ENCODE measurements around the gene PPP1R37.
A peak's percentile ranks its signal among the peaks of the same experiment; 100 is the strongest.

PPP1R37 gene

DNA sequence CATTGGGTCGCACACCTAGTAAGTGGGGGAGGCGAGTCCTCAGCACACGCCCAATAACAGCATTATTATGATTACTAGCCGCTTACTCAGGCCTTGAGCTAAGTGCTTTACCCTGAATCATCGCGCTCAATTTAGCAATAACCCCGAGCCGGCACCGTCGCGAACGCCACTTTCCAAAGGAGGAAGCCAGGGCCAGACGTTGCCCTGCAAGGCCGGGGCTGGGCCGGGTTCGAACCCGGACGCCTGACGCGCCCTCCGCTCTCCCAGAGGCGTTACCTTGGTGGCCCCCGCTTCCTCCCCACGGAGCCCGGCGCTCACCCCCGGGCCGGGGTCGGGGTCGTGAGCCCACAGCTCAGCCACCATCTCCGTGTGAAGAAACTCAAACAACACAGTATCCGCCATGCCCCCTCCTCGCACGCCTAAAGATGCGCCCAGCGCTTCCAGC, 84.9 kb downstream of the PPP1R37 start, which contains the start of gene TRAPPC6A (continued):
- TF ChIP-seq ZNF274 (IDR thresholded peaks at IDR 0.05; ENCODE audit: low read length) (no peak), ZNF274 (tag by site-specific recombination; IDR thresholded peaks at IDR 0.05; ENCODE audit: borderline replicate concordance) (no peak), ZNF10 (tag by site-specific recombination; IDR thresholded peaks at IDR 0.05) (peak; percentile 67; the same call in 1 of the 2 replicates), SCRT2 (tag by site-specific recombination; IDR thresholded peaks at IDR 0.05) (no peak), ZNF660 (tag by site-specific recombination; IDR thresholded peaks at IDR 0.05) (peak; percentile 95), GLI2 (tag by site-specific recombination; IDR thresholded peaks at IDR 0.05; ENCODE audit: borderline replicate concordance, low read depth) (no peak), ZNF585B (tag by site-specific recombination; IDR thresholded peaks at IDR 0.05) (no peak), ZNF140 (tag by site-specific recombination; IDR thresholded peaks at IDR 0.05) (no peak), BCL11B (tag by site-specific recombination; IDR thresholded peaks at IDR 0.05; ENCODE audit: low read depth) (no peak), ZBTB8A (tag by site-specific recombination; IDR thresholded peaks at IDR 0.05) (0 out of 2 replicates have a peak, but pooled peaks have one; percentile 42), EGR2 (tag by site-specific recombination; IDR thresholded peaks at IDR 0.05; ENCODE audit: low read depth) (no peak), ZNF830 (tag by site-specific recombination; IDR thresholded peaks at IDR 0.05; ENCODE audit: low read depth) (no peak), ZNF157 (tag by site-specific recombination; IDR thresholded peaks at IDR 0.05) (no peak), TCF7L2 (IDR thresholded peaks at IDR 0.05; ENCODE audit: borderline replicate concordance, low read depth, low read length) (no peak), YY1 (tag by site-specific recombination; IDR thresholded peaks at IDR 0.05) (peak; percentile 64; the same call in 1 of the 2 replicates), FEZF1 (tag by site-specific recombination; IDR thresholded peaks at IDR 0.05) (no peak), ZNF174 (tag by site-specific recombination; IDR thresholded peaks at IDR 0.05) (no peak), ZNF239 (tag by site-specific recombination; IDR thresholded peaks at IDR 0.05) (no peak), ZBTB17 (tag by site-specific recombination; IDR thresholded peaks at IDR 0.05) (peak; percentile 60), SP2 (tag by site-specific recombination; IDR thresholded peaks at IDR 0.05) (no peak), KLF1 (tag by site-specific recombination; IDR thresholded peaks at IDR 0.05) (no peak), ZNF266 (tag by site-specific recombination; IDR thresholded peaks at IDR 0.05; ENCODE audit: low read depth) (no peak), ZNF776 (tag by site-specific recombination; IDR thresholded peaks at IDR 0.05; ENCODE audit: borderline replicate concordance) (no peak), ZNF473 (tag by site-specific recombination; IDR thresholded peaks at IDR 0.05) (no peak), ZNF426 (tag by site-specific recombination; IDR thresholded peaks at IDR 0.05) (no peak), ZNF175 (tag by site-specific recombination; IDR thresholded peaks at IDR 0.05) (no peak)
- TF ChIP-seq, protein P1, sequence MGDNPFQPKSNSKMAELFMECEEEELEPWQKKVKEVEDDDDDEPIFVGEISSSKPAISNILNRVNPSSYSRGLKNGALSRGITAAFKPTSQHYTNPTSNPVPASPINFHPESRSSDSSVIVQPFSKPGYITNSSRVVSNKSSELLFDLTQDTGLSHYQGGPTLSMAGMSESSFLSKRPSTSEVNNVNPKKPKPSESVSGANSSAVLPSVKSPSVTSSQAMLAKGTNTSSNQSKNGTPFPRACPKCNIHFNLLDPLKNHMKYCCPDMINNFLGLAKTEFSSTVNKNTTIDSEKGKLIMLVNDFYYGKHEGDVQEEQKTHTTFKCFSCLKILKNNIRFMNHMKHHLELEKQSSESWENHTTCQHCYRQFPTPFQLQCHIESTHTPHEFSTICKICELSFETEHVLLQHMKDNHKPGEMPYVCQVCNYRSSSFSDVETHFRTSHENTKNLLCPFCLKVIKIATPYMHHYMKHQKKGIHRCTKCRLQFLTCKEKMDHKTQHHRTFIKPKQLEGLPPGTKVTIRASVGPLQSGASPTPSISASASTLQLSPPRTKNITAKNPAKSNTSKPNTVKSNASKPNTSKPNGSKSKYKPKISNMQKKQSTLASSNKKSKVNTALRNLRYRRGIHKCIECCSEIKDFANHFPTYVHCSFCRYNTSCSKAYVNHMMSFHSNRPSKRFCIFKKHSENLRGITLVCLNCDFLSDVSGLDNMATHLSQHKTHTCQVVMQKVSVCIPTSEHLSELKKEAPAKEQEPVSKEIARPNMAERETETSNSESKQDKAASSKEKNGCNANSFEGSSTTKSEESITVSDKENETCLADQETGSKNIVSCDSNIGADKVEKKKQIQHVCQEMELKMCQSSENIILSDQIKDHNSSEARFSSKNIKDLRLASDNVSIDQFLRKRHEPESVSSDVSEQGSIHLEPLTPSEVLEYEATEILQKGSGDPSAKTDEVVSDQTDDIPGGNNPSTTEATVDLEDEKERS (tag by site-specific recombination; IDR thresholded peaks at IDR 0.05), result no peak
- TF ChIP-seq, protein P2, sequence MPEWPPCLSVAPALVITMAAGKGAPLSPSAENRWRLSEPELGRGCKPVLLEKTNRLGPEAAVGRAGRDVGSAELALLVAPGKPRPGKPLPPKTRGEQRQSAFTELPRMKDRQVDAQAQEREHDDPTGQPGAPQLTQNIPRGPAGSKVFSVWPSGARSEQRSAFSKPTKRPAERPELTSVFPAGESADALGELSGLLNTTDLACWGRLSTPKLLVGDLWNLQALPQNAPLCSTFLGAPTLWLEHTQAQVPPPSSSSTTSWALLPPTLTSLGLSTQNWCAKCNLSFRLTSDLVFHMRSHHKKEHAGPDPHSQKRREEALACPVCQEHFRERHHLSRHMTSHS (tag by site-specific recombination; IDR thresholded peaks at IDR 0.05), result no peak
- TF ChIP-seq, protein P3, sequence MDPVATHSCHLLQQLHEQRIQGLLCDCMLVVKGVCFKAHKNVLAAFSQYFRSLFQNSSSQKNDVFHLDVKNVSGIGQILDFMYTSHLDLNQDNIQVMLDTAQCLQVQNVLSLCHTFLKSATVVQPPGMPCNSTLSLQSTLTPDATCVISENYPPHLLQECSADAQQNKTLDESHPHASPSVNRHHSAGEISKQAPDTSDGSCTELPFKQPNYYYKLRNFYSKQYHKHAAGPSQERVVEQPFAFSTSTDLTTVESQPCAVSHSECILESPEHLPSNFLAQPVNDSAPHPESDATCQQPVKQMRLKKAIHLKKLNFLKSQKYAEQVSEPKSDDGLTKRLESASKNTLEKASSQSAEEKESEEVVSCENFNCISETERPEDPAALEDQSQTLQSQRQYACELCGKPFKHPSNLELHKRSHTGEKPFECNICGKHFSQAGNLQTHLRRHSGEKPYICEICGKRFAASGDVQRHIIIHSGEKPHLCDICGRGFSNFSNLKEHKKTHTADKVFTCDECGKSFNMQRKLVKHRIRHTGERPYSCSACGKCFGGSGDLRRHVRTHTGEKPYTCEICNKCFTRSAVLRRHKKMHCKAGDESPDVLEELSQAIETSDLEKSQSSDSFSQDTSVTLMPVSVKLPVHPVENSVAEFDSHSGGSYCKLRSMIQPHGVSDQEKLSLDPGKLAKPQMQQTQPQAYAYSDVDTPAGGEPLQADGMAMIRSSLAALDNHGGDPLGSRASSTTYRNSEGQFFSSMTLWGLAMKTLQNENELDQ (tag by site-specific recombination; IDR thresholded peaks at IDR 0.05; ENCODE audit: low read depth), result no peak
- TF ChIP-seq, protein P4, sequence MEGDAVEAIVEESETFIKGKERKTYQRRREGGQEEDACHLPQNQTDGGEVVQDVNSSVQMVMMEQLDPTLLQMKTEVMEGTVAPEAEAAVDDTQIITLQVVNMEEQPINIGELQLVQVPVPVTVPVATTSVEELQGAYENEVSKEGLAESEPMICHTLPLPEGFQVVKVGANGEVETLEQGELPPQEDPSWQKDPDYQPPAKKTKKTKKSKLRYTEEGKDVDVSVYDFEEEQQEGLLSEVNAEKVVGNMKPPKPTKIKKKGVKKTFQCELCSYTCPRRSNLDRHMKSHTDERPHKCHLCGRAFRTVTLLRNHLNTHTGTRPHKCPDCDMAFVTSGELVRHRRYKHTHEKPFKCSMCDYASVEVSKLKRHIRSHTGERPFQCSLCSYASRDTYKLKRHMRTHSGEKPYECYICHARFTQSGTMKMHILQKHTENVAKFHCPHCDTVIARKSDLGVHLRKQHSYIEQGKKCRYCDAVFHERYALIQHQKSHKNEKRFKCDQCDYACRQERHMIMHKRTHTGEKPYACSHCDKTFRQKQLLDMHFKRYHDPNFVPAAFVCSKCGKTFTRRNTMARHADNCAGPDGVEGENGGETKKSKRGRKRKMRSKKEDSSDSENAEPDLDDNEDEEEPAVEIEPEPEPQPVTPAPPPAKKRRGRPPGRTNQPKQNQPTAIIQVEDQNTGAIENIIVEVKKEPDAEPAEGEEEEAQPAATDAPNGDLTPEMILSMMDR (tag by site-specific recombination; IDR thresholded peaks at IDR 0.05), result no peak
- TF ChIP-seq, protein P5, sequence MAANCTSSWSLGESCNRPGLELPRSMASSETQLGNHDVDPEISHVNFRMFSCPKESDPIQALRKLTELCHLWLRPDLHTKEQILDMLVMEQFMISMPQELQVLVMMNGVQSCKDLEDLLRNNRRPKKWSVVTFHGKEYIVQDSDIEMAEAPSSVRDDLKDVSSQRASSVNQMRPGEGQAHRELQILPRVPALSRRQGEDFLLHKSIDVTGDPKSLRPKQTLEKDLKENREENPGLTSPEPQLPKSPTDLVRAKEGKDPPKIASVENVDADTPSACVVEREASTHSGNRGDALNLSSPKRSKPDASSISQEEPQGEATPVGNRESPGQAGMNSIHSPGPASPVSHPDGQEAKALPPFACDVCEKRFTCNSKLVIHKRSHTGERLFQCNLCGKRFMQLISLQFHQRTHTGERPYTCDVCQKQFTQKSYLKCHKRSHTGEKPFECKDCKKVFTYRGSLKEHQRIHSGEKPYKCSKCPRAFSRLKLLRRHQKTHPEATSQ (tag by site-specific recombination; IDR thresholded peaks at IDR 0.05), result no peak
- TF ChIP-seq, protein P6, sequence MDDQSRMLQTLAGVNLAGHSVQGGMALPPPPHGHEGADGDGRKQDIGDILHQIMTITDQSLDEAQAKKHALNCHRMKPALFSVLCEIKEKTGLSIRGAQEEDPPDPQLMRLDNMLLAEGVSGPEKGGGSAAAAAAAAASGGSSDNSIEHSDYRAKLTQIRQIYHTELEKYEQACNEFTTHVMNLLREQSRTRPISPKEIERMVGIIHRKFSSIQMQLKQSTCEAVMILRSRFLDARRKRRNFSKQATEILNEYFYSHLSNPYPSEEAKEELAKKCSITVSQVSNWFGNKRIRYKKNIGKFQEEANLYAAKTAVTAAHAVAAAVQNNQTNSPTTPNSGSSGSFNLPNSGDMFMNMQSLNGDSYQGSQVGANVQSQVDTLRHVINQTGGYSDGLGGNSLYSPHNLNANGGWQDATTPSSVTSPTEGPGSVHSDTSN (CRISPR knock-in tag; IDR thresholded peaks at IDR 0.05), result no peak

Measured in HEK293 (cell line).